ENCODE measurements around the gene ARHGAP26.

ARHGAP26 gene

GRCh38 chr5:143061161-143061945, 291.2 kb downstream of the ARHGAP26 start:
- no peak for DNase-seq
- ATAC-seq, result no peak

GRCh38 chr5:143062379-143062778, 292.2 kb downstream of the ARHGAP26 start:
- no peak for ATAC-seq

GRCh38 chr5:143063175-143063970, 293.2 kb downstream of the ARHGAP26 start:
- DNase-seq, result no peak
- ATAC-seq, result no peak

More at GRCh38 chr5:143062379-143062778, 292.2 kb downstream of the ARHGAP26 start:
- DNase-seq, result no peak

- no peak for DNase-seq
- no peak for ATAC-seq
Observed at GRCh38 chr5:143064218-143064641, 294.1 kb downstream of the ARHGAP26 start.

- DNase-seq, result no peak
- no peak for ATAC-seq
Observed at GRCh38 chr5:143064676-143065075, 294.5 kb downstream of the ARHGAP26 start.

GRCh38 chr5:143065185-143065965, 295.2 kb downstream of the ARHGAP26 start:
- peak; percentile 29 for ATAC-seq
- DNase-seq, result no peak

- no peak for ATAC-seq
Observed at GRCh38 chr5:143065996-143066522, 295.9 kb downstream of the ARHGAP26 start.

GRCh38 chr5:143066556-143067281, 296.5 kb downstream of the ARHGAP26 start:
- peak; percentile 78 for ATAC-seq
- DNase-seq, result peak; percentile 53

More at GRCh38 chr5:143065996-143066522, 295.9 kb downstream of the ARHGAP26 start:
- DNase-seq, result no peak

GRCh38 chr5:143068712-143069111, 298.5 kb downstream of the ARHGAP26 start:
- no peak for ATAC-seq

GRCh38 chr5:143071927-143072326, 301.8 kb downstream of the ARHGAP26 start:
- no peak for DNase-seq
- no peak for ATAC-seq

More at GRCh38 chr5:143068712-143069111, 298.5 kb downstream of the ARHGAP26 start:
- no peak for DNase-seq

- ATAC-seq (no peak), DNase-seq (no peak)
Observed at GRCh38 chr5:143072734-143073133, 302.6 kb downstream of the ARHGAP26 start.

GRCh38 chr5:143073766-143074165, 303.6 kb downstream of the ARHGAP26 start:
- no peak for ATAC-seq
- no peak for DNase-seq

GRCh38 chr5:143074414-143074996, 304.3 kb downstream of the ARHGAP26 start:
- DNase-seq, result no peak

GRCh38 chr5:143076377-143076776, 306.2 kb downstream of the ARHGAP26 start:
- DNase-seq (no peak), ATAC-seq (no peak)

More at GRCh38 chr5:143074414-143074996, 304.3 kb downstream of the ARHGAP26 start:
- no peak for ATAC-seq

GRCh38 chr5:143077453-143078103, 307.4 kb downstream of the ARHGAP26 start:
- DNase-seq, result no peak
- ATAC-seq, result no peak

GRCh38 chr5:143078313-143078712, 308.1 kb downstream of the ARHGAP26 start:
- ATAC-seq (no peak), DNase-seq (no peak)

GRCh38 chr5:143078971-143079370, 308.8 kb downstream of the ARHGAP26 start:
- no peak for ATAC-seq
- no peak for DNase-seq

- DNase-seq, result no peak
Observed at GRCh38 chr5:143080407-143080806, 310.2 kb downstream of the ARHGAP26 start.

GRCh38 chr5:143080982-143081381, 310.8 kb downstream of the ARHGAP26 start:
- DNase-seq (no peak), ATAC-seq (peak; percentile 83)

More at GRCh38 chr5:143080407-143080806, 310.2 kb downstream of the ARHGAP26 start:
- ATAC-seq, result no peak

- ATAC-seq (no peak), DNase-seq (no peak)
Observed at GRCh38 chr5:143083006-143083405, 312.8 kb downstream of the ARHGAP26 start.

Data from stimulated activated naive CD8-positive, alpha-beta T cell treated with anti-CD3 and anti-CD28 coated beads, Interleukin-15, Interleukin-2, amounts not matched to agents 100 U/mL and 50 U/mL, for 24 hours (primary cell).